K562 (cell line): ENCODE measurements around the gene LRP1. TPM values are rescaled to one million over a fixed set of nuclear protein-coding genes. Genes with fewer than 3 reads are reported as not detected.

Experiments used
- CHD4 ChIP-seq: fragments of 200-600 bp; sonication (generic); IDR thresholded peaks from 3 replicates; pipeline ENCODE4 v1.6.1; 2012; ENCODE audit warnings: low read depth, mild to moderate bottlenecking, mixed read lengths, low read length, inconsistent platforms; ENCODE audit not compliant: insufficient read depth, insufficient replicate concordance, poor library complexity, severe bottlenecking
- CREBBP ChIP-seq: IDR thresholded peaks from one replicate; pipeline ENCODE4 v1.6.1; 2012; ENCODE audit warnings: low read depth, mild to moderate bottlenecking, control low read depth, inconsistent platforms, low read length
- CTCFL ChIP-seq: IDR thresholded peaks from 2 replicates; pipeline ENCODE4 v1.6.1; 2011; ENCODE audit warnings: borderline replicate concordance, low read depth, mild to moderate bottlenecking, moderate library complexity, low read length; ENCODE audit not compliant: insufficient read depth, poor library complexity, severe bottlenecking
- FOS ChIP-seq: IDR thresholded peaks from 3 replicates; pipeline ENCODE4 v1.6.1; 2011; ENCODE audit not compliant: insufficient read length; ENCODE audit errors: extremely low read depth
- MBD1 ChIP-seq: fragments of 250-450 bp; sonication (Bioruptor Pico); IDR thresholded peaks from 2 replicates; pipeline ENCODE4 v1.8.0; 2022; ENCODE audit warnings: inconsistent platforms
- MYNN ChIP-seq, 2 experiments: sonication (generic); formaldehyde crosslinking in 1 of 2; IDR thresholded peaks; 2 replicates each; pipeline versions ENCODE4 v1.5.0 to v1.6.1; 2016 to 2020; ENCODE audit warnings: antibody characterized with exemption in 1 of 2, missing genetic modification reagents in 1 of 2
- NR2C1 ChIP-seq, 2 experiments: fragments of 450-650 bp; IDR thresholded peaks; 2 replicates each; pipeline ENCODE4 v1.6.1; 2017; ENCODE audit warnings: mild to moderate bottlenecking in 2 of 2, antibody characterized with exemption in 1 of 2, inconsistent platforms in 1 of 2, missing compliant biosample characterization in 1 of 2, missing genetic modification characterization in 1 of 2
- PCBP1 ChIP-seq: fragments of 200-400 bp; formaldehyde crosslinking; IDR thresholded peaks from 2 replicates; pipeline ENCODE4 v1.6.1; 2018; ENCODE audit warnings: mild to moderate bottlenecking, low read depth, low read length; ENCODE audit not compliant: poor library complexity, severe bottlenecking
- RBM14 ChIP-seq: fragments of 200-400 bp; formaldehyde crosslinking; IDR thresholded peaks from 2 replicates; pipeline ENCODE4 v1.6.1; 2018; ENCODE audit warnings: low read depth, mild to moderate bottlenecking, low read length, moderate library complexity, borderline replicate concordance; ENCODE audit not compliant: insufficient read depth
- TAF15 ChIP-seq: fragments of 200-400 bp; formaldehyde crosslinking; IDR thresholded peaks from 2 replicates; pipeline ENCODE4 v1.6.1; 2017; ENCODE audit warnings: mild to moderate bottlenecking, low read depth, low read length, moderate library complexity
- TAF7 ChIP-seq: fragments of 450-650 bp; IDR thresholded peaks from 2 replicates; pipeline ENCODE4 v1.6.1; 2016; ENCODE audit warnings: missing genetic modification characterization, missing compliant biosample characterization
- TAF9B ChIP-seq: fragments of 450-650 bp; IDR thresholded peaks from 2 replicates; pipeline ENCODE4 v1.6.1; 2018; ENCODE audit warnings: mild to moderate bottlenecking; ENCODE audit not compliant: partially characterized antibody
- TEAD1 ChIP-seq, 2 experiments: fragments of 450-650 bp in 1 of 2; sonication (generic) in 1 of 2; formaldehyde crosslinking; IDR thresholded peaks; 2 replicates each; pipeline versions ENCODE4 v1.4.0 to v1.8.0; 2020 to 2022; ENCODE audit warnings: mild to moderate bottlenecking in 2 of 2, missing genetic modification reagents in 1 of 2
- ZFP91 ChIP-seq: sonication (generic); formaldehyde crosslinking; IDR thresholded peaks from 2 replicates; pipeline ENCODE4 v1.8.0; 2022; ENCODE audit warnings: mild to moderate bottlenecking, missing genetic modification reagents
- ZNF24 ChIP-seq: fragments of 450-650 bp; IDR thresholded peaks from 2 replicates; pipeline ENCODE4 v1.6.1; 2016
- ZSCAN32 ChIP-seq: fragments of 450-650 bp; formaldehyde crosslinking; IDR thresholded peaks from 2 replicates; pipeline ENCODE4 v1.4.0; 2020; ENCODE audit warnings: mild to moderate bottlenecking, moderate library complexity
- polyA plus RNA-seq, 8 experiments: library from polyadenylated mRNA; depleted of rRNA in 4 of 8; stranded (reverse) in 5 of 8; unstranded in 3 of 8; fragments of >200 nt; fragmentation: Nextera tagmentation in 2 of 8; fragmentation: Illumina TruSeq in 1 of 8; extraction: Ambion mirVana in 2 of 8; extraction: Trizol in 1 of 8; gene quantifications; 2 replicates each; pipeline versions ENCODE4 v1.2.1 to v1.2.3, GENCODE V29; 2011 to 2014; ENCODE audit warnings: inconsistent platforms in 1 of 8, missing spikeins in 1 of 8
- total RNA-seq, 7 experiments: library from RNA; depleted of rRNA in 6 of 7; stranded (reverse); fragments of >200 nt in 6 of 7; fragmentation: Illumina TruSeq in 2 of 7; extraction: Trizol in 2 of 7; gene quantifications; 2 replicates each; pipeline versions ENCODE4 v1.2.1 to v1.2.3, GENCODE V29; 2011 to 2021; ENCODE audit warnings: low replicate concordance in 1 of 7
- TF ChIP-seq, protein P1 (sequence below), 2 experiments: fragments of 200-800 bp in 1 of 2; sonication (Bioruptor generic) in 1 of 2; sonication (generic) in 1 of 2; formaldehyde crosslinking in 1 of 2; IDR thresholded peaks in 1 of 2; conservative IDR thresholded peaks in 1 of 2; 2 replicates each; pipeline versions ENCODE4 v1.5.0 to v1.6.1; 2016 to 2020; ENCODE audit warnings: missing compliant biosample characterization in 1 of 2, missing genetic modification characterization in 1 of 2, missing genetic modification reagents in 1 of 2
- TF ChIP-seq, protein P2 (sequence below): sonication (generic); formaldehyde crosslinking; IDR thresholded peaks from 2 replicates; pipeline ENCODE4 v1.9.0; 2022; ENCODE audit warnings: mild to moderate bottlenecking, missing genetic modification reagents

Gene LRP1
- total and polyA plus RNA-seq, 9 of the 15 experiments (the other 6 are each of a cell fraction or from before 2014, with no cell fraction given), result 0.04 to 0.64 (median 0.19) TPM; not detected in 2

DNA sequence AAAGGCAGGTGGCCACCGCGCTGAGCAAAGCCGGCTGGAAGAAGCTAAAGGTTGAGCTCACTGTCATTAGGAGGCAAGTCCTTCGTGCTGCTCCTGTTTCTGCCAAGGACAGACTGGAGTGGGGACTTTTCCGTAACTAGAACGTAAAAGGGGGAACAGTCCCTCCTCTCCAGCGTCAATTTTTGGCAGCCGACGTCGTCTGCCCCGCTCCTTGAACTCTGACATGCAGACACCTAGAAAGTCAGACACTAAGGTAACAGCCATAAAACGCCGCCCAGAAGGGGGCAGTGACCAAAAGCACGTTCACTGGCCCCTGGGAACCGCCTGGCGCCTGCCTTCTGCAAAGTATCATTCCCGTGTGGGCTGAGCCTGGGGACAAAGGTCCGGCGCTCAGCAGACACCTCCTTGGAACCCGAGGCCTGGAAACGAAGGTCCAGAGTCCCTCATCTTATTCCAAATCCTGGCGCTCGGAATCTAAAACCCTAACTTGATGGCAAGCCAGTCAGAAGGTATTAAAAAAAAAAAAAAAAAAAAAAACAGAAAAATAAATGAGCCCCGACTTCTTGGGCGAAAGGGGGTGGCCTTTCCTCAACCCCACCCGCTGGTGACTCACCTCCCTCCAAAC is 1.1 kb upstream of the LRP1 start (continued):
- TF ChIP-seq, protein P1, sequence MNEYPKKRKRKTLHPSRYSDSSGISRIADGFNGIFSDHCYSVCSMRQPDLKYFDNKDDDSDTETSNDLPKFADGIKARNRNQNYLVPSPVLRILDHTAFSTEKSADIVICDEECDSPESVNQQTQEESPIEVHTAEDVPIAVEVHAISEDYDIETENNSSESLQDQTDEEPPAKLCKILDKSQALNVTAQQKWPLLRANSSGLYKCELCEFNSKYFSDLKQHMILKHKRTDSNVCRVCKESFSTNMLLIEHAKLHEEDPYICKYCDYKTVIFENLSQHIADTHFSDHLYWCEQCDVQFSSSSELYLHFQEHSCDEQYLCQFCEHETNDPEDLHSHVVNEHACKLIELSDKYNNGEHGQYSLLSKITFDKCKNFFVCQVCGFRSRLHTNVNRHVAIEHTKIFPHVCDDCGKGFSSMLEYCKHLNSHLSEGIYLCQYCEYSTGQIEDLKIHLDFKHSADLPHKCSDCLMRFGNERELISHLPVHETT (CRISPR knock-in tag; conservative IDR thresholded peaks at IDR 0.05 in 1 of 2, IDR thresholded peaks at IDR 0.05 in 1 of 2), result no peak
- no peak for TF ChIP-seq TAF15
- peak; percentile 58; the same call in 1 of the 2 replicates for TF ChIP-seq NR2C1 (IDR thresholded peaks at IDR 0.05)
- TF ChIP-seq NR2C1 (tag; IDR thresholded peaks at IDR 0.05), result 0 out of 2 replicates have a peak, but pooled peaks have one; percentile 39
- TF ChIP-seq MBD1 (CRISPR knock-in tag), result no peak
- no peak for TF ChIP-seq ZNF24
- peak; percentile 88 for TF ChIP-seq CTCFL
- TF ChIP-seq, protein P2, sequence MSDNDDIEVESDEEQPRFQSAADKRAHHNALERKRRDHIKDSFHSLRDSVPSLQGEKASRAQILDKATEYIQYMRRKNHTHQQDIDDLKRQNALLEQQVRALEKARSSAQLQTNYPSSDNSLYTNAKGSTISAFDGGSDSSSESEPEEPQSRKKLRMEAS (CRISPR knock-in tag), result peak; percentile 68; the same call in 1 of the 2 replicates
- TF ChIP-seq ZFP91 (CRISPR knock-in tag), result no peak
- no peak for TF ChIP-seq CREBBP
- TF ChIP-seq CHD4, result no peak
- no peak for TF ChIP-seq ZSCAN32 (CRISPR knock-in tag)
- no peak for TF ChIP-seq TEAD1 (CRISPR knock-in tag; IDR thresholded peaks at IDR 0.05)
- TF ChIP-seq RBM14, result no peak
- TF ChIP-seq MYNN (IDR thresholded peaks at IDR 0.05), result no peak
- no peak for TF ChIP-seq MYNN (CRISPR knock-in tag; IDR thresholded peaks at IDR 0.05)
- TF ChIP-seq TAF7 (tag), result no peak
- TF ChIP-seq FOS, result no peak
- TF ChIP-seq PCBP1, result no peak
- no peak for TF ChIP-seq TAF9B
